ENCODE data around the gene SRGN.

Gene SRGN

DNA sequence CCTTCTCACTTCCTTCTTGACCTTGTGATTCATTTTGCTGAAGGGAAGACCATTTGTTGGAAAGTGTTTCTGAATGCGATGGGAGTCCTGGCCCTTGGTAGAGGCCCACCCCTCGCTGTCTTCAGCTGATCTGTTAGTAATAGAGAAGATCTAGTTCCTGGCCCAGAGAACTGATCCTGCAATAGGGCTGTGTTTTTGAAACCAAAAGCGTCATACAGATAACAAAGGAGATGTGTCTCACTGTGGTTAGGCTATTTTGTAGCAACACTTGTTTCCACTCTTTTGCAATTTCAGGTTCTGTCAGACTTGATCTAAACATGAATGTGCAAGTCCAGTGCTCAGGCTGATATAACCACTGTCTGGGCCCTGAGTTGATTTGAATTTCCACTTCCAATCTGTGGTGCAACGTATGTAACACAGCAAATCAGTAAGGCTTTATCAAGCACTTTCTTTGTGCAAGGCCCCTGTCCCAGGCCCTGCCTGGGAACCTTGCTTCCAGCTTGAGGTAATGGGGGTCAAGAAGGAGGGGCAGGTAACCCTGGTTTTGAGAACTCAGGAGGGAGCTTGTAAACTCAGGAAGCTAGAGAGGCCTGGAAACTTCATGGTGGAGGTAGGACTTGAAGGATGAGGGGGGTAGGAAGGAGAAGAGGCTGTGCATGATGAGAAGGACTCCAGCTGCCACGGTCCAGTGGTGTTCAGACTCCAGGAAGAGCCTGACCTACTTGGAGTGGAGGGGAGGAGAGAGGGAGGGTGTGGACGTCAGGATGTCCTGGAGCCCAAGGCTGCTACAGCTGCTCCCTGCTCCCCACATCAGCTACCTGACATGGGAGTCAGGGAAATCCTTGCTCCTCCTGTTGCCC, 42.2 kb upstream of the SRGN start:
- TF ChIP-seq, protein P1, sequence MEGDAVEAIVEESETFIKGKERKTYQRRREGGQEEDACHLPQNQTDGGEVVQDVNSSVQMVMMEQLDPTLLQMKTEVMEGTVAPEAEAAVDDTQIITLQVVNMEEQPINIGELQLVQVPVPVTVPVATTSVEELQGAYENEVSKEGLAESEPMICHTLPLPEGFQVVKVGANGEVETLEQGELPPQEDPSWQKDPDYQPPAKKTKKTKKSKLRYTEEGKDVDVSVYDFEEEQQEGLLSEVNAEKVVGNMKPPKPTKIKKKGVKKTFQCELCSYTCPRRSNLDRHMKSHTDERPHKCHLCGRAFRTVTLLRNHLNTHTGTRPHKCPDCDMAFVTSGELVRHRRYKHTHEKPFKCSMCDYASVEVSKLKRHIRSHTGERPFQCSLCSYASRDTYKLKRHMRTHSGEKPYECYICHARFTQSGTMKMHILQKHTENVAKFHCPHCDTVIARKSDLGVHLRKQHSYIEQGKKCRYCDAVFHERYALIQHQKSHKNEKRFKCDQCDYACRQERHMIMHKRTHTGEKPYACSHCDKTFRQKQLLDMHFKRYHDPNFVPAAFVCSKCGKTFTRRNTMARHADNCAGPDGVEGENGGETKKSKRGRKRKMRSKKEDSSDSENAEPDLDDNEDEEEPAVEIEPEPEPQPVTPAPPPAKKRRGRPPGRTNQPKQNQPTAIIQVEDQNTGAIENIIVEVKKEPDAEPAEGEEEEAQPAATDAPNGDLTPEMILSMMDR (IDR thresholded peaks at IDR 0.05; ENCODE audit: low read depth, low read length): no peak
- DNase-seq (ENCODE audit: low read depth, low spot score): no peak
- H3K4me3 ChIP-seq (ENCODE audit: low read depth, low read length): no peak overlapping the region
- in situ Hi-C loops (cut with HindIII; ENCODE audit: low sequenced_read_pairs): no loop called here

DNA sequence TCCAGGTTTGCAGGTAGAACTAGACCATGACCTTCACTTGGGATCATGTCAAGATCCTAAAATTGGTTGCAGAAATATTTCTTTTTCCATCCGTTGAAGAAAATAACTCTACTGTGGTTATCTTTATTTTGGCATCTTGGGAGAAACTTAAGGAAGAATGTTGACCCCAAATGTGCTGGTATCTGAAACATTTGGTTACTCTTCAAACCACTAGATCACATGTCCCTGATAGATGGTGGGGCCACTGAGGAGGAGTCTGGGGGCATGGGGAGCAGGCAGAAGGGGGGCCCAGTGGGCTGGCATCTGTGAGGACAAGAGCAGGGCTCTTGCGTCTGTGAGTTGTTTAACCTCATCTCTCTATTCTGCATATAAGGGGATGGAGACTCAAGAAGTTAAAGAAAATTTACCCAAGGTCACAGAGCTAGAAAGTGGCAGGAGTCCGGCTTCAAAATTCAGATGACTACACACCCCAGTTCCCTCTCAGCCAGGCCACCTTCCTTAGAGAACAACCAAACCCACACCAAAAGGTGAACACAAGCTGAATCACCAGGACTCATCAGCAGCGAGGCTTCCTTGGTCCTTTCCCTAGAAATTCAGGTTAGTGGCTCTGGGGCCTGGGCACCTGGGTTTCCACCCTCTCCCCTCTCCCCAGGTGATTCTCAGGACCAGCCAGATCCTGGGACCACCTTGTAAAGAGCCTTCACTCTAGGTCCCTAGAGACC, 40.6 kb upstream of the SRGN start:
- no peak for DNase-seq (ENCODE audit: low read depth, low spot score)
- TF ChIP-seq, protein P1 (IDR thresholded peaks at IDR 0.05; ENCODE audit: low read depth, low read length): no peak
- no peak overlapping the region for H3K4me3 ChIP-seq (ENCODE audit: low read depth, low read length)
- in situ Hi-C loops (cut with HindIII; ENCODE audit: low sequenced_read_pairs): no loop called here

DNA sequence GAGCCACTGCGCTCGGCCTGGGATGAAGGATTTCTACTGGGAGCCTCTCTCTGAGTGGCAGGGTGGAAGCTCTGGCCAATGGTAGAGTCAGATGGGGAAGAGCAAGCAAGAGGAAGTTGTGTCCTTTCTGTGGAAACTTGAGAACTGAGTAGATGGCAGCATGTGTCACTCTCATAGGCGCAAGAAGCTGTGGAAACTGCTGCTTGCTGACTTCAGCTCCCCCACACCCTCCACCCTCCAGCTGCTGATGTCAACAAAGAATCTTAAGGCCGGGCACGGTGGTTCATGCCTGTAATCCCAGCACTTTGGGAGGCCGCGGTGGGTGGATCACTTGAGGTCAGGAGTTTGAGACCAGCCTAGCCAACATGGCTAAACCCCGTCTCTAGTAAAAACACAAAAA, 39.8 kb upstream of the SRGN start:
- peak; percentile 17 for DNase-seq (ENCODE audit: low read depth, low spot score)
- TF ChIP-seq, protein P1 (IDR thresholded peaks at IDR 0.05; ENCODE audit: low read depth, low read length): no peak
- in situ Hi-C loops (cut with HindIII; ENCODE audit: low sequenced_read_pairs): no loop called here
- no peak overlapping the region for H3K4me3 ChIP-seq (ENCODE audit: low read depth, low read length)

DNA sequence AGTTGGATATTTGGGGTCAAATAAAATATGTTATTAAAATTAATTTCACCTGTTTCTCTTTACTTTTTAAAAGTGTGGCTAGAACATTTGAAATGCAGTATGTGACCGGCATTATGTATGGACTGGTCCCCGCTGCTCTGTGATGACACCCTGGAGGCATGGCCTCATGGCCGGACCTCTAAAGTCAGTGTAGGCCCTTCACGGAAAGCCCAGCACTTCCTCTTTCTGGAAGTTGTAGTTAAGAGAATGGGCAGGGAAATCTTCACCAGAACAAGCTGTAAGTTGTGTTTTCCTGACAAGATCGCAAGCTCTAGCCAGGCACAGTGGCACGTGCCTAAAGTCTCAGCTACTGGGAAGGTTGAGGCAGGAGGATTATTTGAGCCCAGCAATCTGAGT, 38.3 kb upstream of the SRGN start:
- no peak for DNase-seq (ENCODE audit: low read depth, low spot score)

DNA sequence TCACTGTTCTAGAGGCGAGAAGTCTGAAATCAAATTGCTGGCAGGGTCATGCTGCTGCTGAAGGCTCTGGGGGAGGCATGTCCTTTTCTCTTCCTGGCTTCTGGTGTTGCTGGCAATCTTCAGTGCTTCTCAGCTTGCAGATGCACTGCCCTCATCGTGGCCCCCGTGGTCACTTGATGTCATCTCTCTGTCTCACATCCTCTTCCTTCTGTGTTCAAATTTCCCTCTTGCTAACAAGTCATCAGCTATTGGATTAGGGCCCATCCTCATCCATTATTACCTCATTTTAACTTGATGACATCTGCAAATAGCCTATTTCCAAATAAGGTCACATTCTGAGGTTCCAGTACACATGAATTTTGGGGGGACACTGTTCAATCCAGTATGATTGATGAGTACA, 36.6 kb upstream of the SRGN start:
- in situ Hi-C loops (cut with HindIII; ENCODE audit: low sequenced_read_pairs): no loop called here
- DNase-seq (ENCODE audit: low read depth, low spot score): peak; percentile 9
- TF ChIP-seq, protein P1 (IDR thresholded peaks at IDR 0.05; ENCODE audit: low read depth, low read length): no peak
- H3K4me3 ChIP-seq (ENCODE audit: low read depth, low read length): no peak overlapping the region

More for the DNA sequence above, 38.3 kb upstream of the SRGN start:
- in situ Hi-C loops (cut with HindIII; ENCODE audit: low sequenced_read_pairs): no loop called here
- no peak overlapping the region for H3K4me3 ChIP-seq (ENCODE audit: low read depth, low read length)
- TF ChIP-seq, protein P1 (IDR thresholded peaks at IDR 0.05; ENCODE audit: low read depth, low read length): no peak

DNA sequence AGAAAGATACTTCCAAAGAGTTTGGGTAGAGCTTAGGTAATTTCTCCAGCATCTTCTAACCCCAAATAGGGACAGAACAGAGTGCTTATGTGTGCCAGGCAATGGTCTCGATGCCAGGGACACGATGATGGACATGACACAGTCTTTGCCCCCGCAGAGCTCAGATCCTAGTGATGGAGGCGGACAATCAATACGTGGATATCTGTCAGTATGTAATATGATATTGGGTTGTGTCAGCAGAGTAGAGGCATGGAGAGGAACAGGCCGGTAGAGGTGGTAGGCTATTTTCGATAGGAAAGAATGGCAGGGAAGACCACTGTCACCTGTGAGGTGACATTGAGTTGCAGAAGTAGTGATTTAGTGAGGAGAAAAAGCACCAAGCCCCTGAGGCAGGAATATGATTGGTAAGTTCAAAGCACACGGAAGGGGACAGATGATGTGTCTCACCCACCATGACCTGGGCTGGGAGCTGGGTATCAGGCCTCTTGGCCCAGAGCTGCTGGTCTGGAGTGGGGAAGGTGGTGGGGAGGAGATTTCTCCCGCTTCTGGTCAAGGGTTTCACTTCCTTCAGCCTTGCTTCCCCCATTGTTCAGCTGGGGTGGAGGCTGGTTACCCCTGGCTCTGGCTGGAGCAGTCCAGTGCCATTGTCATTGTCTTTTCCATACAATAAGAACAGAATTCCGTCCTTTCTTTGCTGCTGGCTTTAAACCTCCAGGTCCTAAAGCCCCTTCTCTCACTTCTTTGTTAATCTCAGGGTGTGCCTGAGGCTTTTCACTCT, 36.0 kb upstream of the SRGN start:
- no peak for DNase-seq (ENCODE audit: low read depth, low spot score)
- in situ Hi-C loops (cut with HindIII; ENCODE audit: low sequenced_read_pairs): no loop called here
- H3K4me3 ChIP-seq (ENCODE audit: low read depth, low read length): no peak overlapping the region
- TF ChIP-seq, protein P1 (IDR thresholded peaks at IDR 0.05; ENCODE audit: low read depth, low read length): no peak

Measured in astrocyte of the spinal cord (primary cell).